Hepatocyte (in vitro differentiated cells): ENCODE data around the gene PDE4B.

Experiments
- CTCF ChIP-seq: fragments of 200-600 bp; sonication (generic); IDR thresholded peaks from 2 replicates; pipeline ENCODE4 v1.5.1; 2016; ENCODE audit warnings: antibody characterized with exemption, mild to moderate bottlenecking; ENCODE audit not compliant: poor library complexity
- EZH2 ChIP-seq: fragments of 200-600 bp; sonication (generic); IDR thresholded peaks from 2 replicates; pipeline ENCODE4 v1.6.1; 2016; ENCODE audit warnings: antibody characterized with exemption, mild to moderate bottlenecking, borderline replicate concordance
- EZH2phosphoT487 ChIP-seq: fragments of 200-600 bp; sonication (generic); IDR thresholded peaks from one replicate; pipeline ENCODE4 v1.6.1; 2018; ENCODE audit warnings: antibody characterized with exemption, mild to moderate bottlenecking, low read depth, moderate library complexity; ENCODE audit not compliant: unreplicated experiment, severe bottlenecking

GRCh38 chr1:66368261-66368660, 575.6 kb downstream of the PDE4B start:
- TF ChIP-seq EZH2phosphoT487 (no peak), CTCF (no peak), EZH2 (no peak)
